SH-SY5Y (cell line): ENCODE results near the gene SART1.

Experiments used
- GATA2 ChIP-seq: IDR thresholded peaks from 2 replicates; pipeline ENCODE4 v1.6.1; 2011; ENCODE audit warnings: mild to moderate bottlenecking, low read depth, low read length
- GATA3 ChIP-seq: IDR thresholded peaks from 2 replicates; pipeline ENCODE4 v1.6.1; 2011; ENCODE audit warnings: low read depth, mild to moderate bottlenecking, low read length, moderate library complexity

DNA sequence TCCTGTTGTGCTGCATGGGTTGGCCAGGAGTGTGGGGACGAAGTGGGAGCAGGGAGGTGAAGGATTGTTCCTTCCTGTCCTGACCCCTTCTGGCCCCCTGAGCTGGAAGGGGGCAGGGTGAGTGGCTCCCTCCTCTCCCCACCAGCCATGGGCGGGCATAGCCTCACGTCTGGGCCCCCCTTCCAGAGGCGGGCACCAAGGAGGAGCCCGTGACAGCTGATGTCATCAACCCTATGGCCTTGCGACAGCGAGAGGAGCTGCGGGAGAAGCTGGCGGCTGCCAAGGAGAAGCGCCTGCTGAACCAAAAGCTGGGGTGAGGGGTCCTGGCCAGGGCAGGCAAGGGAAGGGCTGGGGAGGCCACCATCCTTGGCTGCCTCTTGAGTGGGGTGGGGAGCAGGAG, 3.4 kb downstream of the SART1 start:
- no peak for TF ChIP-seq GATA3
- no peak for TF ChIP-seq GATA2
